ENCODE measurements around the gene RPS18. TPM values are rescaled to one million over a fixed set of nuclear protein-coding genes. Genes with fewer than 3 reads are reported as not detected.

RPS18 gene
- total and polyA plus RNA-seq, 9 of the 15 experiments (the other 6 are each of a cell fraction or from before 2014, with no cell fraction given): 5,023 to 17,516 (median 8,131) TPM

DNA sequence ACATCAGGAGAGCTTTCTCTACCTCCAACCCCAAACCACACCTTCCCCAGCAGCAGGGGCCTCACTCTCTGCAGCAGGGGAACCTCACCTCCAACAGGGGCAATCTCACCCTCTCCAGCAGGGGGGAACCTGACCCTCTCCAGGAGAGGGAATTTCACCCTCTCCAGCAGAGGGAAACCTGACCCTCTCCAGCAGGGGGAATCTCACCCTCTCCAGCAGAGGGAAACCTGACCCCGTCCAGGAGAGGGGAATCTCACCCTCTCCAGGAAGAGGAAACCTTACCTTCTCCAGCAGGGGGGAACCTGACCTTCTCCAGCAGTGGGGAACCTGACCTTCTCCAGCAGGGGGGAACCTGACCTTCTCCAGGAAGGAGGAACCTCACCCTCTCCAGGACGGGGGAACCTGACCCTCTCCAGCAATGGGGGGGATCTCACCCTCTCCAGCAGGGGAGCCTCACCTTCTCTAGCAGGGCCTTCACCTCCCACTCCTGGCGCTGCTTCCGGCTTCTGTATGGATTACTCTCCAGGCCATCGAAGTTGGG, 8.2 kb downstream of the RPS18 start (continued):
- TF ChIP-seq, protein P1, sequence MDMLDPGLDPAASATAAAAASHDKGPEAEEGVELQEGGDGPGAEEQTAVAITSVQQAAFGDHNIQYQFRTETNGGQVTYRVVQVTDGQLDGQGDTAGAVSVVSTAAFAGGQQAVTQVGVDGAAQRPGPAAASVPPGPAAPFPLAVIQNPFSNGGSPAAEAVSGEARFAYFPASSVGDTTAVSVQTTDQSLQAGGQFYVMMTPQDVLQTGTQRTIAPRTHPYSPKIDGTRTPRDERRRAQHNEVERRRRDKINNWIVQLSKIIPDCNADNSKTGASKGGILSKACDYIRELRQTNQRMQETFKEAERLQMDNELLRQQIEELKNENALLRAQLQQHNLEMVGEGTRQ (CRISPR knock-in tag; IDR thresholded peaks at IDR 0.05): no peak
- TF ChIP-seq TSC22D4 (tag; IDR thresholded peaks at IDR 0.05): no peak
- TF ChIP-seq ZNF3 (CRISPR knock-in tag; IDR thresholded peaks at IDR 0.05): no peak
- no peak for TF ChIP-seq ZNF282 (CRISPR knock-in tag; IDR thresholded peaks at IDR 0.05)
- TF ChIP-seq ZNF175 (CRISPR knock-in tag; IDR thresholded peaks at IDR 0.05; ENCODE audit: low read depth): no peak
- TF ChIP-seq, protein P2, sequence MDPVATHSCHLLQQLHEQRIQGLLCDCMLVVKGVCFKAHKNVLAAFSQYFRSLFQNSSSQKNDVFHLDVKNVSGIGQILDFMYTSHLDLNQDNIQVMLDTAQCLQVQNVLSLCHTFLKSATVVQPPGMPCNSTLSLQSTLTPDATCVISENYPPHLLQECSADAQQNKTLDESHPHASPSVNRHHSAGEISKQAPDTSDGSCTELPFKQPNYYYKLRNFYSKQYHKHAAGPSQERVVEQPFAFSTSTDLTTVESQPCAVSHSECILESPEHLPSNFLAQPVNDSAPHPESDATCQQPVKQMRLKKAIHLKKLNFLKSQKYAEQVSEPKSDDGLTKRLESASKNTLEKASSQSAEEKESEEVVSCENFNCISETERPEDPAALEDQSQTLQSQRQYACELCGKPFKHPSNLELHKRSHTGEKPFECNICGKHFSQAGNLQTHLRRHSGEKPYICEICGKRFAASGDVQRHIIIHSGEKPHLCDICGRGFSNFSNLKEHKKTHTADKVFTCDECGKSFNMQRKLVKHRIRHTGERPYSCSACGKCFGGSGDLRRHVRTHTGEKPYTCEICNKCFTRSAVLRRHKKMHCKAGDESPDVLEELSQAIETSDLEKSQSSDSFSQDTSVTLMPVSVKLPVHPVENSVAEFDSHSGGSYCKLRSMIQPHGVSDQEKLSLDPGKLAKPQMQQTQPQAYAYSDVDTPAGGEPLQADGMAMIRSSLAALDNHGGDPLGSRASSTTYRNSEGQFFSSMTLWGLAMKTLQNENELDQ (CRISPR knock-in tag; IDR thresholded peaks at IDR 0.05; ENCODE audit: borderline replicate concordance): peak; percentile 71; the same call in 1 of the 2 replicates
- TF ChIP-seq NRF1 (conservative IDR thresholded peaks at IDR 0.05 in 1 of 2, IDR thresholded peaks at IDR 0.05 in 1 of 2): no peak
- no peak for TF ChIP-seq ZNF274 (IDR thresholded peaks at IDR 0.05; ENCODE audit: borderline replicate concordance, low read depth, low read length)
- TF ChIP-seq SAFB2 (IDR thresholded peaks at IDR 0.05; ENCODE audit: borderline replicate concordance, low read depth, low read length, severe bottlenecking): no peak
- TF ChIP-seq POLR2B (IDR thresholded peaks at IDR 0.05; ENCODE audit: low read depth, partially characterized antibody): no peak
- no peak for TF ChIP-seq GMEB1 (CRISPR knock-in tag; IDR thresholded peaks at IDR 0.05)
- no peak for TF ChIP-seq ZNF668 (CRISPR knock-in tag; IDR thresholded peaks at IDR 0.05)
- no peak for TF ChIP-seq ZSCAN29 (IDR thresholded peaks at IDR 0.05)
- TF ChIP-seq TAF7 (tag; IDR thresholded peaks at IDR 0.05): no peak
- TF ChIP-seq IFI16 (CRISPR knock-in tag; IDR thresholded peaks at IDR 0.05): no peak
- TF ChIP-seq KLF10 (CRISPR knock-in tag; IDR thresholded peaks at IDR 0.05): no peak
- no peak for TF ChIP-seq COPS2 (conservative IDR thresholded peaks at IDR 0.05)
- no peak for TF ChIP-seq PCBP2 (IDR thresholded peaks at IDR 0.05; ENCODE audit: low read depth, low read length, poor library complexity, severe bottlenecking)
- TF ChIP-seq ZNF217 (CRISPR knock-in tag; IDR thresholded peaks at IDR 0.05): no peak
- TF ChIP-seq CBX5 (IDR thresholded peaks at IDR 0.05; ENCODE audit: borderline replicate concordance, low read depth): no peak
- no peak for TF ChIP-seq BMI1 (IDR thresholded peaks at IDR 0.05; ENCODE audit: low read length)
- TF ChIP-seq SLC30A9 (CRISPR knock-in tag; IDR thresholded peaks at IDR 0.05): no peak
- TF ChIP-seq LCOR (CRISPR knock-in tag; IDR thresholded peaks at IDR 0.05): peak; percentile 79; the same call in 1 of the 2 replicates
- TF ChIP-seq, protein P3, sequence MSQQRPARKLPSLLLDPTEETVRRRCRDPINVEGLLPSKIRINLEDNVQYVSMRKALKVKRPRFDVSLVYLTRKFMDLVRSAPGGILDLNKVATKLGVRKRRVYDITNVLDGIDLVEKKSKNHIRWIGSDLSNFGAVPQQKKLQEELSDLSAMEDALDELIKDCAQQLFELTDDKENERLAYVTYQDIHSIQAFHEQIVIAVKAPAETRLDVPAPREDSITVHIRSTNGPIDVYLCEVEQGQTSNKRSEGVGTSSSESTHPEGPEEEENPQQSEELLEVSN (IDR thresholded peaks at IDR 0.05; ENCODE audit: borderline replicate concordance in 1 of 2, extremely low read depth in 1 of 2, insufficient read depth in 1 of 2, insufficient read length in 1 of 2, low read depth in 1 of 2, low read length in 1 of 2, poor library complexity in 1 of 2, severe bottlenecking in 1 of 2): no peak
- no peak for TF ChIP-seq BACH1 (tag; IDR thresholded peaks at IDR 0.05)

Measured in K562 (cell line).